Tibial artery (tissue), 4 donors: Measurements from ENCODE around the gene ZNRD2.

Experiments used
- DNase-seq, 2 donors: peaks; one replicate each; pipeline ENCODE4 v3.0.0-alpha.2; 2019
- H3K27ac ChIP-seq, 2 donors: fragments of 200-600 bp; sonication (generic) in 1 of 2; 1 replicate in 1 of 2; 2 replicates in 1 of 2; pipeline ENCODE4 v1.5.1; 2018 to 2019; ENCODE audit warnings: mild to moderate bottlenecking in 1 of 2
- H3K27me3 ChIP-seq, 2 donors: fragments of 200-600 bp; sonication (generic) in 1 of 2; one replicate each; pipeline versions ENCODE4 v1.5.1 to v1.6.0; 2016 to 2019
- H3K36me3 ChIP-seq, 3 donors: fragments of 200-600 bp; sonication (generic) in 2 of 3; one replicate each; pipeline ENCODE4 v1.5.1; 2016 to 2019; ENCODE audit warnings: mild to moderate bottlenecking in 2 of 3
- H3K4me1 ChIP-seq, 4 donors: fragments of 200-600 bp; sonication (generic) in 2 of 4; 1 replicate in 3 of 4; 2 replicates in 1 of 4; pipeline ENCODE4 v1.5.1; 2016 to 2019
- H3K4me3 ChIP-seq, 2 donors: fragments of 200-600 bp; sonication (generic) in 1 of 2; 1 replicate in 1 of 2; 2 replicates in 1 of 2; pipeline ENCODE4 v1.5.1; 2018 to 2019; ENCODE audit warnings: mild to moderate bottlenecking in 2 of 2
- H3K9me3 ChIP-seq, 3 donors: fragments of 200-600 bp; sonication (generic) in 1 of 3; one replicate each; pipeline ENCODE4 v1.5.1; 2016 to 2019
- intact Hi-C: fragments of 100-400 bp; cut with DNase I; formaldehyde crosslinking; loops from one replicate; pipeline ENCODE4 v1.15.0; 2023; ENCODE audit warnings: low total_unique reads
- TF ChIP-seq, protein P1 (sequence below), 2 experiments: fragments of 200-600 bp in 1 of 2; fragments of 450-650 bp in 1 of 2; IDR thresholded peaks; one replicate each; pipeline ENCODE4 v1.5.1; 2017 to 2019; ENCODE audit warnings: antibody characterized with exemption in 2 of 2, mild to moderate bottlenecking in 1 of 2, moderate library complexity in 1 of 2

ZNRD2 gene

GRCh38 chr11:65580031-65580692, 9.9 kb downstream of the ZNRD2 start:
- Histone ChIP-seq H3K27ac (peak overlapping the region; percentile 57 to 98), H3K4me3 (no peak overlapping the region), H3K27me3 (no peaks in the 10 kb centered on the region), H3K36me3 (peaks cover 51 to 64% (median 64%) of the 10 kb centered on the region in 3 donors), H3K9me3 (no peaks in the 10 kb centered on the region), H3K4me1 (peaks cover 0 to 41% (median 26%) of the 10 kb centered on the region in 4 donors)
- TF ChIP-seq, protein P1, sequence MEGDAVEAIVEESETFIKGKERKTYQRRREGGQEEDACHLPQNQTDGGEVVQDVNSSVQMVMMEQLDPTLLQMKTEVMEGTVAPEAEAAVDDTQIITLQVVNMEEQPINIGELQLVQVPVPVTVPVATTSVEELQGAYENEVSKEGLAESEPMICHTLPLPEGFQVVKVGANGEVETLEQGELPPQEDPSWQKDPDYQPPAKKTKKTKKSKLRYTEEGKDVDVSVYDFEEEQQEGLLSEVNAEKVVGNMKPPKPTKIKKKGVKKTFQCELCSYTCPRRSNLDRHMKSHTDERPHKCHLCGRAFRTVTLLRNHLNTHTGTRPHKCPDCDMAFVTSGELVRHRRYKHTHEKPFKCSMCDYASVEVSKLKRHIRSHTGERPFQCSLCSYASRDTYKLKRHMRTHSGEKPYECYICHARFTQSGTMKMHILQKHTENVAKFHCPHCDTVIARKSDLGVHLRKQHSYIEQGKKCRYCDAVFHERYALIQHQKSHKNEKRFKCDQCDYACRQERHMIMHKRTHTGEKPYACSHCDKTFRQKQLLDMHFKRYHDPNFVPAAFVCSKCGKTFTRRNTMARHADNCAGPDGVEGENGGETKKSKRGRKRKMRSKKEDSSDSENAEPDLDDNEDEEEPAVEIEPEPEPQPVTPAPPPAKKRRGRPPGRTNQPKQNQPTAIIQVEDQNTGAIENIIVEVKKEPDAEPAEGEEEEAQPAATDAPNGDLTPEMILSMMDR (IDR thresholded peaks at IDR 0.05), result no peak
- intact Hi-C loops, result no loop called here
- no peak for DNase-seq

- H3K36me3 ChIP-seq, result peaks cover 56 to 70% (median 69%) of the 10 kb centered on the region in 3 donors
- H3K27ac ChIP-seq, result peak overlapping the region; percentile 57 to 98
- DNase-seq, result no peak
Observed at GRCh38 chr11:65580756-65581155, 10.5 kb downstream of the ZNRD2 start.

GRCh38 chr11:65581928-65582327, 11.7 kb downstream of the ZNRD2 start:
- no peak for DNase-seq
- Histone ChIP-seq H3K36me3 (peaks cover 58 to 77% (median 77%) of the 10 kb centered on the region in 3 donors), H3K27me3 (no peaks in the 10 kb centered on the region), H3K4me3 (no peak overlapping the region), H3K27ac (peak overlapping the region; percentile 57 to 98), H3K9me3 (no peaks in the 10 kb centered on the region), H3K4me1 (peaks cover 0 to 42% (median 38%) of the 10 kb centered on the region in 4 donors)
- intact Hi-C loops, result no loop called here
- TF ChIP-seq, protein P1 (IDR thresholded peaks at IDR 0.05), result no peak

More at GRCh38 chr11:65580756-65581155, 10.5 kb downstream of the ZNRD2 start:
- peaks cover 0 to 41% (median 27%) of the 10 kb centered on the region in 4 donors for H3K4me1 ChIP-seq
- intact Hi-C loops, result no loop called here
- H3K27me3 ChIP-seq, result no peaks in the 10 kb centered on the region
- no peak overlapping the region for H3K4me3 ChIP-seq
- TF ChIP-seq, protein P1 (IDR thresholded peaks at IDR 0.05), result no peak
- no peaks in the 10 kb centered on the region for H3K9me3 ChIP-seq

GRCh38 chr11:65583589-65583988, 13.3 kb downstream of the ZNRD2 start:
- H3K4me3 ChIP-seq, result no peak overlapping the region
- peak overlapping the region; percentile 30 to 57 for H3K27ac ChIP-seq
- no peaks in the 10 kb centered on the region for H3K27me3 ChIP-seq
- no peak for DNase-seq
- H3K9me3 ChIP-seq, result no peaks in the 10 kb centered on the region
- peaks cover 0 to 43% (median 43%) of the 10 kb centered on the region in 4 donors for H3K4me1 ChIP-seq
- intact Hi-C loops, result no loop called here
- TF ChIP-seq, protein P1 (IDR thresholded peaks at IDR 0.05), result no peak
- H3K36me3 ChIP-seq, result peaks cover 54 to 79% (median 71%) of the 10 kb centered on the region in 3 donors

- Histone ChIP-seq H3K9me3 (no peaks in the 10 kb centered on the region), H3K36me3 (peaks cover 54 to 78% (median 66%) of the 10 kb centered on the region in 3 donors), H3K27ac (peak overlapping the region; percentile 30 to 31), H3K4me1 (peaks cover 0 to 42% (median 40%) of the 10 kb centered on the region in 4 donors), H3K27me3 (no peaks in the 10 kb centered on the region), H3K4me3 (no peak overlapping the region)
- TF ChIP-seq, protein P1 (IDR thresholded peaks at IDR 0.05), result no peak
- no peak for DNase-seq
- intact Hi-C loops, result no loop called here
Observed at GRCh38 chr11:65584106-65584505, 13.8 kb downstream of the ZNRD2 start.
